NCI-H146 treated with DMSO at 0.1 percent for 48 hours (cell line): ENCODE results near the gene NTMT1.
"Not testable (repeated sequence)": the region's sequence is repeated elsewhere in the genome, so short reads cannot be mapped to it uniquely, and the experiment has no call there.

Source experiments
- DNase-seq: peaks from one replicate; lab custom pipeline; 2025; ENCODE audit not compliant: unreplicated experiment; lab: John Stamatoyannopoulos, UW

NTMT1 gene

GRCh38 chr9:129649726-129650679 lies 24.0 kb downstream of the NTMT1 start:
- DNase-seq, result no peak

- DNase-seq, result no peak
Measured at GRCh38 chr9:129650680-129651235, 24.8 kb downstream of the NTMT1 start.

- DNase-seq, result no peak
Measured at GRCh38 chr9:129653823-129654553, 28.0 kb downstream of the NTMT1 start.

GRCh38 chr9:129654554-129655040 lies 28.6 kb downstream of the NTMT1 start:
- no peak for DNase-seq

GRCh38 chr9:129655154-129655553 lies 29.2 kb downstream of the NTMT1 start:
- DNase-seq, result no peak

GRCh38 chr9:129655696-129656095 lies 29.7 kb downstream of the NTMT1 start:
- DNase-seq, result no peak

GRCh38 chr9:129656795-129657390 lies 30.9 kb downstream of the NTMT1 start:
- DNase-seq, result no peak

- no peak for DNase-seq
Measured at GRCh38 chr9:129661029-129661428, 35.1 kb downstream of the NTMT1 start.

GRCh38 chr9:129662239-129662638 lies 36.3 kb downstream of the NTMT1 start:
- not testable (repeated sequence) for DNase-seq

- no peak for DNase-seq
Measured at GRCh38 chr9:129664746-129665388, 38.9 kb downstream of the NTMT1 start.

- no peak for DNase-seq
Measured at GRCh38 chr9:129665389-129665775, 39.4 kb downstream of the NTMT1 start, which contains the start of gene PRRX2. Gene PRRX2, plus strand, starts transcription at chr9:129665647. Its CDS starts 221 bp downstream, at chr9:129665868.

- DNase-seq, result no peak
Measured at GRCh38 chr9:129665814-129666520, 40.0 kb downstream of the NTMT1 start.

- no peak for DNase-seq
Measured at GRCh38 chr9:129666575-129666974, 40.6 kb downstream of the NTMT1 start.

- DNase-seq, result no peak
Measured at GRCh38 chr9:129667378-129667777, 41.4 kb downstream of the NTMT1 start.

- DNase-seq, result no peak
Measured at GRCh38 chr9:129667850-129668249, 41.9 kb downstream of the NTMT1 start.

GRCh38 chr9:129669141-129669718 lies 43.3 kb downstream of the NTMT1 start:
- DNase-seq, result no peak

GRCh38 chr9:129669946-129670345 lies 44.0 kb downstream of the NTMT1 start:
- no peak for DNase-seq

GRCh38 chr9:129671065-129671464 lies 45.1 kb downstream of the NTMT1 start:
- DNase-seq, result no peak

- no peak for DNase-seq
Measured at GRCh38 chr9:129671519-129671918, 45.6 kb downstream of the NTMT1 start.

- no peak for DNase-seq
Measured at GRCh38 chr9:129672702-129673101, 46.7 kb downstream of the NTMT1 start.
